ENCODE data around the gene GRM2. TPM values are rescaled to one million over a fixed set of nuclear protein-coding genes. Genes with fewer than 3 reads are reported as not detected.
A peak's percentile ranks its signal among the peaks of the same experiment; 100 is the strongest.

The GRM2 gene
- total RNA-seq, 5 donors from 2014 or later (not counting 1 experiment from before 2014, with no cell fraction given): 1.5 to 6.9 (median 2.2) TPM

DNA sequence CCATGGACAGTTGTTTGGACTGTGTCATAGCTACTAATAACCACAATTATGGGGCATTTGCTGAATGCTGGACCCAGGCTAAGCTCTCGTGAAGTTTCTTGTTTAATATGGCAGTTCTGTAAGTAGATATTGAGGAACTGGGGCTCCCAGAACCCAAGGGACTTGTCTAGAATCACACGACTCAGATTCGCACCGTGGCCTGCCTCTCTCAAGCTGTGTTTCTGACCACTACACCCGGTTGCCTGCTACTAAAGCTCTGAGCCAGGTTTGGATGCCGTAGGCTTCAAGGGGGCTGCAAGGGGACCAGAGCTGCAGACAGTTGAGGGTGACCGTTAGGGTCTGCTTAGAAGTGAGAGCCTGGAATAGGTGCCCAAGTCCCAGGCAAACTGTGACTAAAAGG lies 24.3 kb upstream of the GRM2 start:
- ChIA-PET CTCF (interaction anchor here (0.6 to 3.9 kb wide), 20 partner anchors 10 to 297 kb away, joined by 3 to 89 read pairs (median 9); partner anchors contain the start of genes DCAF1 (in 1 of the 2), MANF (in 1 of the 2), RAD54L2 (in 1 of the 2) and RRP9 (in 1 of the 2)), POLR2A (interaction anchor here (0.6 to 2.2 kb wide), 5 partner anchors 10 to 241 kb away, joined by 3 to 9 read pairs (median 8); partner anchors contain the start of gene DCAF1 (in 1 of the 2))
- DNase-seq (no peak), ATAC-seq (replicated peaks in 1 of 4) (no peak)
- Histone ChIP-seq H3K27ac (ENCODE audit: low read length) (peak overlapping the region; percentile 6), H3K27me3 (replicated peaks in 1 of 2; ENCODE audit: control insufficient read depth in 2 of 2, extremely low read depth in 1 of 2, insufficient read depth in 2 of 2, low read length in 1 of 2) (no peaks in the 10 kb centered on the region), H3K36me3 (ENCODE audit: control insufficient read depth in 2 of 2, extremely low read depth in 1 of 2, insufficient read depth in 1 of 2, low read length in 1 of 2) (peaks cover 5 to 52% of the 10 kb centered on the region in 2 donors), H3K4me1 (ENCODE audit: control insufficient read depth in 1 of 2, extremely low read depth in 1 of 2, insufficient read depth in 2 of 2, low read length in 2 of 2) (peaks cover 67 to 99% of the 10 kb centered on the region in 2 experiments), H3K9me3 (no peaks in the 10 kb centered on the region), H3K4me3 (ENCODE audit: control insufficient read depth in 1 of 2, extremely low read depth in 1 of 2, low read length in 1 of 2) (no peak overlapping the region)
- peak overlapping the region in 1 of 3 donors; percentile 92 for H3K4me3 Mint-ChIP-seq
- H3K9me3 Mint-ChIP-seq: no peaks in the 10 kb centered on the region
- H3K27ac Mint-ChIP-seq: peak overlapping the region in 1 of 2 donors; percentile 39
- peaks cover 24% of the 10 kb centered on the region for H3K36me3 Mint-ChIP-seq
- no peaks in the 10 kb centered on the region for H3K27me3 Mint-ChIP-seq
- WGBS (ENCODE audit: insufficient coverage): 87% methylated on average over 6 of the region's 7 CpGs
- H3K4me1 Mint-ChIP-seq: peaks cover 95 to 98% (median 97%) of the 10 kb centered on the region in 3 donors

DNA sequence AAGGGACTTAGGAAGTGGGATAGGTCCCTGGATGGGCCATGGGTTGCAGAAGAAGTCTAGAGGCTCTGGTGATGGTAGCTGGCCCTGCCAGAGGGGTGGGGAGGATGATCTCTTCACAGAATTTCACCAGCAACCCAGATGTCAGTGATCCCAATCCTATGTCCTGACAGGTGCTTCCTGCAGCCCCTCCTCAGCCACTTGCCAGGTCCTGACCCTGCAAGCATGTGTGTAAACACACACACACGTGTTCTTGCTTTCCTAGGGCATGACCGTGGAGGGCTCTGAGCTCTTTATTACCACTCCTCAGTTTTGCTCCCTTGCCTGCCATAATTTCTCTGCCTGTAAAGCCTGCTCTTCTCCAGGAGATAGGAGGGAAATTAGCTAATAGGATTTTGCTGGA lies 23.3 kb upstream of the GRM2 start:
- H3K4me3 ChIP-seq (ENCODE audit: control insufficient read depth in 1 of 2, extremely low read depth in 1 of 2, low read length in 1 of 2): no peak overlapping the region
- H3K4me1 ChIP-seq (ENCODE audit: control insufficient read depth in 1 of 2, extremely low read depth in 1 of 2, insufficient read depth in 2 of 2, low read length in 2 of 2): peaks cover 66 to 99% of the 10 kb centered on the region in 2 experiments
- H3K27ac ChIP-seq (ENCODE audit: low read length): no peak overlapping the region
- Mint-ChIP-seq H3K27me3 (no peaks in the 10 kb centered on the region), H3K27ac (peak overlapping the region; percentile 74 to 96), H3K36me3 (peaks cover 28% of the 10 kb centered on the region), H3K4me3 (peak overlapping the region in 1 of 3 donors; percentile 92), H3K9me3 (no peaks in the 10 kb centered on the region), H3K4me1 (peaks cover 95 to 98% (median 97%) of the 10 kb centered on the region in 3 donors)
- no peaks in the 10 kb centered on the region for H3K27me3 ChIP-seq (replicated peaks in 1 of 2; ENCODE audit: control insufficient read depth in 2 of 2, extremely low read depth in 1 of 2, insufficient read depth in 2 of 2, low read length in 1 of 2)
- no peak for DNase-seq
- ATAC-seq (replicated peaks in 1 of 4): no peak
- peaks cover 5 to 59% of the 10 kb centered on the region in 2 donors for H3K36me3 ChIP-seq (ENCODE audit: control insufficient read depth in 2 of 2, extremely low read depth in 1 of 2, insufficient read depth in 1 of 2, low read length in 1 of 2)
- POLR2A ChIA-PET: interaction anchor here in 1 of 2 donors (1.9 kb wide), 1 partner anchor 13 kb away, joined by 5 read pairs; no protein-coding TSS in a partner anchor
- 86% methylated on average over 2 of the region's 2 CpGs for WGBS (ENCODE audit: insufficient coverage)
- H3K9me3 ChIP-seq: no peaks in the 10 kb centered on the region
- CTCF ChIA-PET: interaction anchor here in 1 of 2 donors (1.0 to 1.7 kb wide), 3 partner anchors 14 to 184 kb away, joined by 3 to 4 read pairs (median 3); partner anchors contain the start of gene DCAF1

DNA sequence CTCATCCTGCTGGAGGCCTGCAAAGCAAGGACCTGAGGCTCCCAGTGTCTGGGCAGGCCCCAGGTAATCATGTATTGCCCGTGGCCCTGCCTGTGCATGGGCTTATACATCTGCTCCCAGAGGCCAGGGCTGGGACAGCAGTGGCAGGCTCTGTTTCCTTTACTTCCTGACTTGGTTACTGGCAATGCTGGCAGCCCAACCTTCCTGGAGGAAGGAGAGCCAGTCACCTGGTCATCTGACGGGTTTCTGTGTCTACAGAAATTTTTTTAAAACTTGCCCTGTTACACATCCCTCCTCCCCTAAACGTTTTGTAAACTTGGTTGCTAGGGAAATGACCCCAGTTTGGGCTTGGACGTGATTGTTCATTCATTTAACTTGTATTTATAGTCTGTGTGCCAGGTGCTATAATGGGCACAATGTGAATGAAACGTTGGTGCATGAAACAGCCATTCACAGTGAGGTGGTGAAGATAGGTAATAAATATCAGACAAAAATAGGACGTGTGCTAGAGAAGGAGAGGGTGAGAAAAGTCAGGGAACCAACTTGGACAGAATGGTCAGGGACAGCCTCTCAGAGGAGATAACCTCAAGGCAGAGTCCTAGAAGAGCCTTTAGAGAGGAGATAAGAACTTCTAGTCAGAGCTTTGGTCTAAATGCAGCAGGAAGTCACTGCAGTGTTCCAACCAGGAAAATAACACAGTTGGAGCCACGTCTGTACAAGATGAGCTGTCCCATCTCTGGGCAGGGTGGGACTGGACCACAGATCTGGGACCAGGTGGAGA lies 21.7 kb upstream of the GRM2 start:
- Mint-ChIP-seq H3K36me3 (peaks cover 34% of the 10 kb centered on the region), H3K27me3 (no peaks in the 10 kb centered on the region), H3K27ac (peak overlapping the region; percentile 96), H3K9me3 (no peaks in the 10 kb centered on the region), H3K4me3 (peak overlapping the region; percentile 41 to 76 (median 67)), H3K4me1 (peaks cover 89 to 98% (median 96%) of the 10 kb centered on the region in 3 donors)
- peak overlapping the region; percentile 85 for H3K27ac ChIP-seq (ENCODE audit: low read length)
- no peaks in the 10 kb centered on the region for H3K27me3 ChIP-seq (replicated peaks in 1 of 2; ENCODE audit: control insufficient read depth in 2 of 2, extremely low read depth in 1 of 2, insufficient read depth in 2 of 2, low read length in 1 of 2)
- H3K36me3 ChIP-seq (ENCODE audit: control insufficient read depth in 2 of 2, extremely low read depth in 1 of 2, insufficient read depth in 1 of 2, low read length in 1 of 2): peaks cover 5 to 56% of the 10 kb centered on the region in 2 donors
- POLR2A ChIA-PET: no interaction called here
- no peaks in the 10 kb centered on the region for H3K9me3 ChIP-seq
- peak in 1 of 35 experiments; percentile 21 for DNase-seq
- CTCF ChIA-PET: interaction anchor here in 1 of 2 donors (1.3 to 2.7 kb wide), 6 partner anchors 13 to 186 kb away, joined by 3 to 14 read pairs (median 8); partner anchors contain the start of gene DCAF1
- no peak overlapping the region for H3K4me3 ChIP-seq (ENCODE audit: control insufficient read depth in 1 of 2, extremely low read depth in 1 of 2, low read length in 1 of 2)
- WGBS (ENCODE audit: insufficient coverage): 64% methylated on average over 4 of the region's 7 CpGs
- peaks cover 58 to 100% of the 10 kb centered on the region in 2 experiments for H3K4me1 ChIP-seq (ENCODE audit: control insufficient read depth in 1 of 2, extremely low read depth in 1 of 2, insufficient read depth in 2 of 2, low read length in 2 of 2)
- no peak for ATAC-seq (replicated peaks in 1 of 4)

DNA sequence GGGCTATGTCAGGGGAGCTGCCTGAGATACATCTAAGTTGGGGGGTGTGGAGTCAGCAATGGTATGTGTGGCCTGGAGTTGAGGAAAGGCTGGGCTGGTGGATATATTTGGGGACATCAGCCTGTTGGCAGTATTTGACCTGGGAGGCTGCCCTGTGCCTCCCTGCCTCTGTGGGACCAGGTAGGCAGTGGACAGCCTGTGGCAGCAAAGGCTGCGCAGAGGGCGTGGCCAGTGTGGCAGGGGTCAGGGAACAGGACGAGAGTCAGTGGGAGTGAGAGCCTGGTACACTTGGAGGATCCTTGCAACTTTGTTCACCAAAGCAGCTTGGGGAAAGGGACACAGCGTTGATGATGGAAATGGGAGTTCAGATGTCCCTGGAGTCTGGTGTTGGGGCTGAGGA lies 20.8 kb upstream of the GRM2 start:
- ChIA-PET CTCF (interaction anchor here (0.6 to 2.7 kb wide), 6 partner anchors 14 to 299 kb away, joined by 4 to 14 read pairs (median 8); partner anchors contain the start of gene DCAF1 (in 1 of the 2)), POLR2A (interaction anchor here (0.6 kb wide), 2 partner anchors 1588 to 1622 kb away, joined by 4 to 7 read pairs; no protein-coding TSS in a partner anchor)
- Histone ChIP-seq H3K4me1 (ENCODE audit: control insufficient read depth in 1 of 2, extremely low read depth in 1 of 2, insufficient read depth in 2 of 2, low read length in 2 of 2) (peaks cover 50 to 100% of the 10 kb centered on the region in 2 experiments), H3K27me3 (replicated peaks in 1 of 2; ENCODE audit: control insufficient read depth in 2 of 2, extremely low read depth in 1 of 2, insufficient read depth in 2 of 2, low read length in 1 of 2) (no peaks in the 10 kb centered on the region), H3K27ac (ENCODE audit: low read length) (peak overlapping the region; percentile 85), H3K9me3 (no peaks in the 10 kb centered on the region), H3K36me3 (ENCODE audit: control insufficient read depth in 2 of 2, extremely low read depth in 1 of 2, insufficient read depth in 1 of 2, low read length in 1 of 2) (peaks cover 5 to 59% of the 10 kb centered on the region in 2 donors), H3K4me3 (ENCODE audit: control insufficient read depth in 1 of 2, extremely low read depth in 1 of 2, low read length in 1 of 2) (peak overlapping the region; percentile 0 to 19)
- Mint-ChIP-seq H3K4me1 (peaks cover 86 to 92% (median 89%) of the 10 kb centered on the region in 3 donors), H3K27ac (peak overlapping the region; percentile 96), H3K36me3 (peaks cover 37% of the 10 kb centered on the region), H3K9me3 (no peaks in the 10 kb centered on the region), H3K27me3 (no peaks in the 10 kb centered on the region), H3K4me3 (peak overlapping the region; percentile 41 to 76 (median 67))
- WGBS (ENCODE audit: insufficient coverage): 71% methylated on average over 4 of the region's 4 CpGs
- ATAC-seq (replicated peaks in 1 of 4): no peak
- DNase-seq: no peak

DNA sequence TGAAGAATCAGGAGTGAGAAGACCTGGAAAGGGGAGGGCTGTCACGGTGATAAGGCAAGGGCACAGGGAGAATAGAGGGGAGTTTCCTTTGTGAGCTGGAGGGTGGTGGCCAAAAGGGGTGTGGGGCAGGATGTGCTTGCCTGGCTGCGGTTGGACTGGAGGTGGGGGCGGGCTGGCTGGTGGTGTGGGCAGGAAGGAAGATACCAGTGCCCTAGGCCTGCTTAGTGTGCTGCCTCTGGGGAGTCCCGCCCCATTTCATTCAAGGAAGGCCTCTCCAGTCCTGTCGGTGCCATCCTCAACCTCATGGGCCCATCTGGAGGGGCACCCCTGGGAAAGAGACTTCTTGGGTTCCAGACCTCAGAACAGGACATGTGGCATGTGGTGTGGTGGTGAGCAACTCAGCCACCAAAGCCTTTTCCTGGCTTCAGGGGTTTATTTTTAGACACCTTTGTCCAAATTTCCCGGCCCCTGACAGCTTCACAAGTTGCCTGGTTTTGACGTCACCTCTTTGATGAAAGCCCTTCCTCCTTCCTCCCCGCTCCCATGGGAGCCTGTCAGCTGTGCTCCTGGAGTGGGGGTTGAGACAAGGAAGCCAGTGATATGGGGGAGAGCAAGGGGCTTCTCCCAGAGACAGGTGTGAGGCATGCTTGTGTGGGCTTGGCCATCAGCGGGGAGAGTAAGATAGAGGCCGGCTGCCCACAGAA lies 20.2 kb upstream of the GRM2 start:
- POLR2A ChIA-PET: interaction anchor here (0.5 to 0.9 kb wide), 4 partner anchors 187 to 1623 kb away, joined by 3 to 7 read pairs (median 4); partner anchors contain the start of gene DCAF1 (in 1 of the 2)
- CTCF ChIA-PET: interaction anchor here (0.6 to 2.7 kb wide), 7 partner anchors 15 to 299 kb away, joined by 4 to 14 read pairs (median 7); partner anchors contain the start of gene DCAF1 (in 1 of the 2)
- no peaks in the 10 kb centered on the region for H3K9me3 Mint-ChIP-seq
- peaks cover 37% of the 10 kb centered on the region for H3K36me3 Mint-ChIP-seq
- 28% methylated on average over 5 of the region's 10 CpGs for WGBS (ENCODE audit: insufficient coverage)
- Histone ChIP-seq H3K4me1 (ENCODE audit: control insufficient read depth in 1 of 2, extremely low read depth in 1 of 2, insufficient read depth in 2 of 2, low read length in 2 of 2) (peaks cover 45 to 99% of the 10 kb centered on the region in 2 experiments), H3K36me3 (ENCODE audit: control insufficient read depth in 2 of 2, extremely low read depth in 1 of 2, insufficient read depth in 1 of 2, low read length in 1 of 2) (peaks cover 11 to 65% of the 10 kb centered on the region in 2 donors), H3K9me3 (no peaks in the 10 kb centered on the region), H3K4me3 (ENCODE audit: control insufficient read depth in 1 of 2, extremely low read depth in 1 of 2, low read length in 1 of 2) (peak overlapping the region; percentile 7 to 19), H3K27me3 (replicated peaks in 1 of 2; ENCODE audit: control insufficient read depth in 2 of 2, extremely low read depth in 1 of 2, insufficient read depth in 2 of 2, low read length in 1 of 2) (no peaks in the 10 kb centered on the region), H3K27ac (ENCODE audit: low read length) (peak overlapping the region; percentile 85)
- peak overlapping the region; percentile 41 to 76 (median 67) for H3K4me3 Mint-ChIP-seq
- H3K27me3 Mint-ChIP-seq: no peaks in the 10 kb centered on the region
- H3K27ac Mint-ChIP-seq: peak overlapping the region; percentile 96
- ATAC-seq (replicated peaks in 1 of 4) (peak; percentile 90 to 95 (median 92)), DNase-seq (peak; percentile 69 to 92 (median 87))
- H3K4me1 Mint-ChIP-seq: peaks cover 83 to 91% (median 83%) of the 10 kb centered on the region in 3 donors

Measured in T-cell (primary cell).